GM21717 (cell line): ENCODE data around the gene DRC7.
"Not testable (repeated sequence)": the region's sequence is repeated elsewhere in the genome, so short reads cannot be mapped to it uniquely, and the experiment has no call there.

ENCODE experiments used
- ATAC-seq: cut with Tn5 transposase; IDR thresholded peaks from one replicate; pipeline ENCODE4 v1.9.1; 2021; ENCODE audit warnings: mild to moderate bottlenecking, moderate library complexity; ENCODE audit not compliant: unreplicated experiment

Gene DRC7

DNA sequence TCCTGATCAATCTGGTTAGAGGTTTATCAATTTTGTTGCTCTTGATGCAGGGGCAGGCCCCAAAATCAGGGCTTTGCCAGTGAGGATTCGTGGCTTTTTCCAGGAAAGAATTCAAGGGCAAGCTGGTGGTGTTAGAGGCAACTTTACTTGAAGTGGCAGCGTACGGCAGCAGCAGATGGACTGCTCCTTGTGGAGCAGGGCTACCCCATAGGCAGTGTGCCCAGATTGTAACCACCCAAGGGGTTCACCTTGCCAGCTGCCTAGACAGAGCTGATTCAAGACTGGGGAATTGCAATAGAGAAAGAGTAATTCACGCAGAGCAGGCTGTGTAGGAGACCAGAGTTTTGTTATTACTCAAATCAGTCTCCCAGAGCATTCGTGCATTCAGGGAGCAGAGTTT lies 16.7 kb downstream of the DRC7 start:
- no peak for ATAC-seq

DNA sequence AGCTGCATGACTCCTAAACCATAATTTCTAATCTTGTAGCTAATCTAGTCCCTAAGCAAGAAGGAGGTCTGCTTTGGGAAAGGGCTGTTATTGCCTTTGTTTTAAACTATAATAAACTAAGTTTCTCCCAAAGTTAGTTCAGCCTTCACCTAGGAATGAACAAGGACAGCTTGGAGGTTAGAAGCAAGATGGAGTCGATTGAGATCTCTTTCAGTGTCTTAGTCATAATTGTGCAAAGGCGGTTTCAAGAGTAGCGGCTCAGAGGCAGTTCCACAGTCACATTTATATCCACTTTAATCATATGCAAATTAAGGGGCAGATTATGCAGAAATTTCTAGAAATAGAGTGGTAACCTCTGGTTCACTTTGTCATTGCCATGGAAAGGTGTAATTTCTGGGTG lies 17.4 kb downstream of the DRC7 start:
- ATAC-seq: no peak

DNA sequence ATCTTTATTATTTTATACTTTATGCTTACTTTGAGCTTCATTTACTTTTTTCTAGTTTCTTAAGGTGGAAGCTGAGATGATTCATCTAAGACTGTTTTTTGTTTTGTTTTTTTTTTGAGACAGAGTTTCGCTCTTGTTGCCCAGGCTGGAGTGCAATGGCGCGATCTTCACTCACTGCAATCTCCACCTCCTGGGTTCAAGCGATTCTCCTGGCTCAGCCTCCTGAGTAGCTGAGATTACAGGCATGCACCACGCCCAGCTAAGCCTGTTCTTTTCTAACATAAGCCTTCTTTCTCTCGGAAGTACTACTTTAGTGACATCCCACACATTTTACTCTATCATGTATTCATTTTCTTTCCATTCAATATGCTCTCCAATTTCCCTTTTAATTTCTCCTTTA lies 18.0 kb downstream of the DRC7 start:
- not testable (repeated sequence) for ATAC-seq

DNA sequence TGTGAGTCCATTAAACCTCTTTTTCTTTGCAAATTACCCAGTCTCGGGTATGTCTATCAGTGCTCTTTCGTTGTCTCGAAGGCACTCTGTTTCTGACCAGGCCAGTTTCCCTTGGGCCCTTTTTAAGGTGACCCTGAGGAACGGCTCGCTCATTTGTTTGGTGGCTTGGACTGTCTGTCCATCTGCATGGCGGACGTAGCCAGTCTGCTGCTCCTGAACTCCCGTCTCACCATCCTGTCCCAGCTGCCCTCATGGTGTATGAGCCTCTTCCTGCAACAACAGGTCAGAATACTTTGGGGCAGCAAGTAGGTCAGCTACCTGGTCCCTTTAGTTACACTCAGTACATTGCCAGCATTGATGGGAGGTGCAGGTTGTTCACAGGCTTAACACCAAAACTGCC lies 19.0 kb downstream of the DRC7 start:
- no peak for ATAC-seq

DNA sequence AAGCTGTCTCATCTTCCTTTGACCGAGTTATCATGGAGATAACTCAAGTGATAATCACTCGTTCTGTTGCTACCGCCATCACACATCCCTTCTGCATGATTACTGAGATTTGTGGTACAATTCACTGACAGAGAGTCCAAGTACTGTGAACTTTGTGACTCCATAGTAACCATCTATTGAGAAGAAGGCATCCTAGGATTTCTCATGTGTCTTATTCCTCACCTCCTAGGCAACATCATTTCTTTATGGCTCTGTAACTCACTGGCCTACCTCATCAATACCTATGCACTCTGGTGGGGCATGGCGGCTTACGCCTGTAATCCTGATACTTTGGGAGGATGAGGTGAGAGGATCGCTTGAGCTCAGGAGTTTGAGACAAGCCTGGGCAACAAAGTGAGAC lies 19.4 kb downstream of the DRC7 start:
- ATAC-seq: no peak

DNA sequence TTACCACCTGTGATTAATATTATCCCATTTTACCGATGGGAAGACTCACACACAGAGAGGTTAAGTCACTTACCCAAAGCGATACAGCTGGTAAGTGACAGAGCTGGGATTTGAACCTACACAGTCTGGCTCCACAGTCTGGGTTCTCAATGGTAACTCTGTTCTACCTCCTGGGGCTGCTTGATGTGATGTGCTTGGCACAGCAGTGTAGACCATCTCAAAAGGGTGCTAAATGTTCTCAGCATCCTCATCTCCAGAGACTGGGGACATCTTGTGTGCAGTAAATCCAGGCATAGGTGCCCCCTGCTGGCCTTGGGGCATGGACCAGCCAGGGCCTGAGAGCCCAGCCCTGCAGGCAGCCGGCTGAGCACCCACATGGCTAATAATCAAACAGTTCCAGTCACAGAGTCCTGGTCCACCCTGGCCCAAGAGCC lies 25.6 kb downstream of the DRC7 start:
- no peak for ATAC-seq

DNA sequence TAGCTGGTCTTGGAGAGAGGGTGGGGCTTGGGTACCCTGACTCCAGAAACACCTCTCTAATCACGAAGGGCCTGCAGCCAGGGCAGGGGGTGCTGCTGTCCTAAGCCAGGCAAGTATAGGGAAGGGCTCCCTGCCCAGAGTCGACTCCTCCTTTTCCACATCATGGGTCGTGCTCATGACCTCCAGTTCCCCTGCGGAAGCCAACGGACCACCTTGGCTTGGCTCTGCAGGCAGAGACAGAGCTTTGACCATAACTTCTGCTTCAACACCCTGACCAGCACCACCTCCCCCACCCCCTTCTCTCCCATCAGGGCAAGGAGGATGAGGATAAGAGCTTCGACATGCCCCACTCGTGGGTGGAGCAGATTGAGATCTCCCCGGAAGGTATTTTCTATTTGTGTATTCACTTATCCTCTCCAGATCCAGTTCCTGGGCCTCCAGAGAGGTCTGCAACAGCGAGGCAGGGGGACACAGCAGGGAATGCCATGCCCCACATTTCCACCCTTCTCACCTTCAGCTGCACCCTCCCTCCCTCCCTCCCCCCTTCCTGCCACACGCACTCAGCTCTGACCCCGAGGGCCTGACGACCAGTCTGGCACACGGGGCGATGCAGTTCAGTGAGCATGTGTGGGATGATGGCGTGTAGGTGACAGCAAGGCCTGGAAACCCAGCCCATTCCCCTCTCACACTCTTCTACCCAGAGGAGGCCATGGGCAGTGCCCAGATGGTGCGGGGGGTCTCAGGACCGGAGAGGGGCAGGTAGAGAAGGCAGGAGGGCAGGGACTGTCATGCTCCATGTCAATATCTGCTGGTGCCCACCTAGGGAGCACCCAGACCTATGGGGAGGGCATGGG lies 27.0 kb downstream of the DRC7 start:
- no peak for ATAC-seq

DNA sequence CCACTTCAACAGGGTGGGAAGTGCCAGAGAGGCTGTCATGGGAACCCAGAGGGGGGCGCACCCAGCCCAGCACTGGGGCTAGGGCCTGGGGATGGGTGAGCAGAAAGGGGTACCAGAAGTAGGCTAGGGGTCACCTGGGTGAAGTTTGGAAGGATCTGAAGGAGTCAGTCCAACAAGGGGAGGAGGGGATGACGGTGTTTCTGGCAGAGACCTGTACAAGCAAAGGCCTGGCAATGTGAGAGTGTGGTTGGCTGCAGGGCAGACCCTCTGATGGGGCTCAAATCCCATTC lies 27.5 kb downstream of the DRC7 start:
- no peak for ATAC-seq

DNA sequence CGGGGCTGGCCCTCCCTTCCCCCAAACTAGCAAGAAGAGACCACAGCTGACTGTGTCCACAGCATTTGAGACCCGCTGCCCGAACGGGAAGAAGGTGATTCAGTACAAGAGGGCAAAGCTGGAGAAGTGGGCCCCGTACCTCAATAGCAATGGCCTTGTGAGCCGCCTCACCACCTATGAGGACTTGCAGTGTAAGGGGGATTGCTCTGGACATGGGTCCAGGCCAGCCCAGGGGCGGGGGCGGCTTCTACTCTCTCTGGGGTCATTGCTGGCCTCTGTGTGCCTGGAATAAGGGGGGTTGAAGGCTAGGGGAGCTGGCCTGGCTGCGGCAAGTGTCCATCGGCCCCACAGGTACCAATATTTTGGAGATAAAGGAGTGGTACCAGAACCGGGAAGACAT lies 28.0 kb downstream of the DRC7 start:
- ATAC-seq: no peak

DNA sequence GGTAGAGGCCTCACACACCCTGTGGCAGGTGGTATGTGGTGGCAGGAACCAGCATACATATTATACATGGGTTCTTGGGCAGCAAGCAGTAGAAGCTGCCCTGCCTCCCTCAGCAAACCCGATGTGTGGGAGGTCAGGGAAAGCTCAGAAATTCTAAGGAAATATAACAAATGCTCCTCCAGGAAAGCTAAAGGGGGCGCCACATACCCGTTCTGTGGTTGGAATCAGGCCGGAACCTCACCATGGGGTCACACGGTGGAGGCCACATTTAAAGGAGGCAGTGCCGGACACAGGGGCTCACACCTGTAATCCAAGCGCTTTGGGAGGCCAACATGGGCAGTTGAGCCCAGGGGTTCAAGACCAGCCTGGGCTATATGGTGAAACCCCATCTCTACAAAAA lies 28.6 kb downstream of the DRC7 start:
- no peak for ATAC-seq

DNA sequence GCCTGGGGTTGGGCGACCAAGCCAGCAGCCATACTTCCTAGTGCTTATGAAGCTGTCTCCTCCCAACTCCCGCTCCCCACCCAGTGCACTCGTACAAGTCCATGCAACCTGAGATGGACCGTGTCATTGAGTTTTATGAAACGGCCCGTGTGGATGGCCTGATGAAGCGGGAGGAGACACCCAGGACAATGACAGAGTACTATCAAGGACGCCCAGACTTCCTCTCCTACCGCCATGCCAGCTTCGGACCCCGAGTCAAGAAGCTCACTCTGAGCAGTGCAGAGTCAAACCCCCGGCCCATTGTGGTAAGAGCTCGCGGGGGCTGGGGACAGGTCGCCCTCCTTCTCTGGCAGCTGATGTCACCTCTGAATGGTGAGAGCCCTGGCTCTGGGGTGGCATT lies 29.9 kb downstream of the DRC7 start:
- no peak for ATAC-seq

DNA sequence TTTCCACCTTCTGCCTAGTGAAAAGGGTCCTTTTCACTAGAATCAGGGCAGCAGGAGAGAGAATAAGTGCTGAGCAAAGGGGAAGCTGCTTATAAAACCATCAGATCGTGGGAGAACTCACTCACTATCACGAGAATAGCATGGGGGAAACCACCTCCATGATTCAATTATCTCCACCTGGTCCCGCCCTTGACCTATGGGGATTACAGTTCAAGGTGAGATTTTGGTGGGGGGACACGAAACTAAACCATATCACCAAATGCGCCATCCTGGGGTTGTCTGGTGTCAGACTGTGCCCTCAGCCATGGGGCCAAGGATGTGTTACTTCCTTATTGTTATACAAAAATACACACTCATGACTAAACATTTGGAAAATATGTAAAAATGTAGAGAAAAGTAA lies 30.5 kb downstream of the DRC7 start:
- no peak for ATAC-seq

DNA sequence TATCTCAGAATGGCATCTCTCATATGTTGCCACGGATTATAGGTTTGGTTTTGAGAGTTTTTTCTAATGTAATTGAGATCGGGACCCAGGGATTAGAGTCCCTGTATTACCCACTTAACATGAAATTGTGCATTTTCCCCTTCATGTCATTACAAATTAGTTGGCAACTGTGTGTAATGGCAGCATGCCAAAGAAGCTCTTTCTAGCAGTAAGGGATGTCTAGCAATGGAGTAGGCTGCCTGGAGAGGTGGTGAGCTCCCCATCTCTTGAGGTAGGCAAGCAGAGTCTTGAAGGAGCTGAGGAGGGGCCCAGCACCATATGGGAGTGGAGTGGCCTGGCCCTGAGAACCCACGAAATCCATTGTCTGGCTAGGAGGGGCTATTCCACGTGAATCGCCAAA lies 30.9 kb downstream of the DRC7 start:
- ATAC-seq: no peak

DNA sequence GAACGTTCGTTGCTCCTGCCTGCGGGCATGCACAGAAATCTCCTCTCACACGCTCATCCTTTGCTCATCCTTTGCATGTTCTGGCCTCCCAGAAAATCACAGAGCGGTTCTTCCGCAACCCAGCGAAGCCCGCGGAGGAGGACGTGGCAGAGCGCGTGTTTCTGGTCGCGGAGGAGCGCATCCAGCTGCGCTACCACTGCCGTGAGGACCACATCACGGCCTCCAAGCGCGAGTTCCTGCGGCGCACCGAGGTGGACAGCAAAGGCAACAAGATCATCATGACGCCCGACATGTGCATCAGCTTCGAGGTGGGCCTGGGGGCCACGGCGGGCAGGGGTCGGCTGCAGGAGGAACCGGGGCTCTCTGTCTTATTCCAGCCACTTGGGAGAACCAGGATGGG lies 31.4 kb downstream of the DRC7 start:
- no peak for ATAC-seq

DNA sequence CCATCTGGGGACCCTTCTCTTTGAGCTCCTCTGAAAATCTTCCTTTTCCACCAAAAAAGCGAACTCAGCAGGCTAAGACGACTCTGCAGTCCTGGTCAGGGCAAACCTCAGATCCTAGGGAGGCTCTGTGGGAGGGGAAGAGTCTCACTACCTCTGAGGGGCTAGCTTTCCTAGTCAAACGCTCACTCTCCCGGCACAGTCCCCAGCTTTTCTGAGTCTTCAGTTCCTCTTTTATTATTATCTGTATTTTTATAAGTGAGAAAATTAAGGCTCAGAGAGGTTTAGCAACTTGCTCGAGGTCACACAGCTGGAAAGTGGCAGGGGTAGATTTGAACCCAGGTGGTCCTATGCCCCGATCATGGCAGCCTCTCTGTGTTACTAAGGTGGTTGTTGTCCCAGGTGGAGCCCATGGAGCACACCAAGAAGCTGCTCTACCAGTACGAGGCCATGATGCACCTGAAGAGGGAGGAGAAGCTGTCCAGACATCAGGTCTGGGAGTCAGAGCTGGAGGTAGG lies 31.9 kb downstream of the DRC7 start:
- no peak for ATAC-seq

DNA sequence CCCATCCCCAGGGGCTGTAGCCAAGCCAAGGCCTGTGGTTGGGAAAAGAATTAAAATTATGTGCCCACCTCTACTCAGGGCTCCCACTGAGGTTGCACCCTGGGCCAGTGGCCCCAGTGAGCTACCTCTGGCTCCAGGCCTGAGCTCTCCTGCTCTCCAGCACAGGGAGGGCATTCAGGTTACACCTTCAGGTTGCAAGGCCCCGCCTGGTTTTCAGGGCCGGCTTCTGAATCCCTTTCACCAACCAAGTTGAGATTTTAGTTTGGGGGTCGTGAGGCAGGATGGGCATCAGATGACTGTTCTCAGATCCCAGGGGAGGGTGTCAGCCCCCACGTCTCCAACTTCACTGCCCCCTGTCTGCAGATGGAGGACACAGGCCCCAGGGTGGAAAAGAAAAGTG lies 33.0 kb downstream of the DRC7 start:
- no peak for ATAC-seq

DNA sequence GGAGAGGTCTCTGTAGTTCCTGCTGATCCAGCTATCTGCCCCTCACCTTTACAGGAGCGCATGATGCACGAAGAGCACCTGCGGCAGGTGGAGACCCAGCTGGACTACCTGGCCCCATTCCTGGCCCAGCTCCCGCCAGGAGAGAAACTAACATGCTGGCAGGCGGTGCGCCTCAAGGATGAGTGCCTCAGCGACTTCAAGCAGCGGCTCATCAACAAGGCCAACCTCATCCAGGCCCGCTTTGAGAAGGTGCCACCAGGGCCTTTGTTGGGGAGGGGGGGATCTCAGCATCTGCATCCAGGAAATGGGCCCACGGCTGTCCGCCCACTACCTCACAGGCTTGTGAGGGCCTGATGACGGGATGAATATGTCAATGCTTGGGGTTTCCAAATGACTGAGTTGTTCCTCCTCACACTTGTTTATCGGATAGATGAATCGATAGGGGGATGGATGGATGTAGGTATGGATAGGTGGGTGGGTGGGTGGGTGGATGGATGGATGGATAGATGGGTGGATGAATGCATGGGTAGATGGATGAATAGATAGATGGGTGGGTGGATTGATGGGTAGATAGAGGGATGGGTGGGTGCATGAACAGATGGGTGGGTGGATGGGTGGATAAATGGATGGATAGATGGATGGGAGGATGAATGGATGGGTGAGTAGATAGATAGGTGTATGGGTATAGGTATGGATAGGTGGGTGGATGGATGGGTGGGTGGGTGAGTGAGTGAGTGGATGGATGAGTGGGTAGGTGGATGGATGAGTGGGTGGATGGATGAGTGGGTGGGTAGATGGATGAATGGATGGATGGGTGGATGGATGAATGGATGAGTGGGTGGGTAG lies 34.0 kb downstream of the DRC7 start:
- no peak for ATAC-seq

DNA sequence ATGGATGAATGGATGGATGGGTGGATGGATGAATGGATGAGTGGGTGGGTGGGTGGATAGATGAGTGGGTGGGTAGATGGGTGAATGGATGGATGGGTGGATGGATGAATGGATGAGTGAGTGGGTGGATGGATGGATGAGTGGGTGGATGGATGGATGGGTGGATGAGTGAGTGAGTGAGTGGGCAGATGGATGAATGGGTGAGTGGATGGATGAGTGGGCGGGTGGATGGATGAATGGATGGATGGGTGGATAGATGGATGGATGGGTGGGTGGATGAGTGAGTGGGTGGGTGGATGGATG lies 34.5 kb downstream of the DRC7 start:
- no peak for ATAC-seq

DNA sequence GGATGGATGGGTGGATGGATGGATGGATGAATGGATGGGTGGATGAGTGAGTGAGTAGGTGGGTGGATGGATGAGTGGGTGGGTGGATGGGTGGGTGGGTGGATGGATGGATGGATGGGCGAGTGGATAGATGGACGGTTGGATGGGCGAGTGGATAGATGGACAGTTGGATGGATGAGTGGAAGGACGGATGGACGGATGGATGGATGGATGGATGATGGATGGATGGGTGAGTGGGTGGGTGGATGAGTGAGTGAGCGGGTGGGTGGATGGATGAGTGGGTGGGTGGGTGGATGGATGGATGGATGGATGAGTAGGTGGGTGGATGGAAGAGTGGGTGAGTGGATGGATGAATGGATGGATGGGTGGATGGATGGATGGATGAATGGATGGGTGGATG lies 35.2 kb downstream of the DRC7 start:
- not testable (repeated sequence) for ATAC-seq

DNA sequence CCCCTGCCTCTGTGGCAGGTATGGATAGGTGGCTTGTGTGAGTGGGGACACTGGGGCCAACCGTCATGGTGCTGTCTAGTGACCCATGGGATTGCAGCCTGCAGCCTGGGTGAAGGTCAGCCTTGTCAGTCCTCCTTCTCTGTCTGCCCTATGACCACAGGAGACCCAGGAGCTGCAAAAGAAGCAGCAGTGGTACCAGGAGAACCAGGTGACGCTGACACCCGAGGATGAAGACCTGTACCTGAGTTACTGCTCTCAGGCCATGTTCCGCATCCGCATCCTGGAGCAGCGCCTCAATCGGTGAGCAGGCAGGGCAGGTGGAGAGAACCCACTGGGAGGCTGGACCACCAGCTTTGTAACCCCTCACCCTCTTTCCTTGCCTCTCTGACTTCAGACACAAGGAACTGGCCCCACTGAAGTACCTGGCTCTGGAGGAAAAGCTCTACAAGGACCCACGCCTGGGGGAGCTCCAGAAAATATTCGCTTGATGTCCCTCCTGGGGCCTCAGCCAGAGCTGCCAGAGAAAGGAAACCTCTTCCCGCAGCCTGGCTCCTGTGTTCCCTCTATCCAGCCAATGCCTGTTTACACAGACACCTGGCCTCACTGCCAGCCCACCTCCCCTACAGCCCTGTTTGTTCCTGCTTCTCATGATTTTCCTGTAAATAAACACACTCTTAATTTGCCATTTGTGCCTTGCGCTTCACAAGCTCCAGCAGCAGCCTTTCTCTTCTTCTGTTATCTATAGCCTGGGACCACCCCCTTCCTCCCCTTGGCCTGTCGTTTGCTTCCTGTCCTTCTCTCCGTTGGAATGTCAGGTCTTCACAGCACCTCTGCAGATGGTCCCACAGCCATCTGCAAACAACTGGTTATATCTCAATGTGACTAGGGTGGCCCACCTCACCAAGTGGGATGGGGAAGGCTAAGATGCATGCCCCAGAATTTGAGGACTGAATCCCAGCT lies 36.4 kb downstream of the DRC7 start:
- ATAC-seq: no peak

DNA sequence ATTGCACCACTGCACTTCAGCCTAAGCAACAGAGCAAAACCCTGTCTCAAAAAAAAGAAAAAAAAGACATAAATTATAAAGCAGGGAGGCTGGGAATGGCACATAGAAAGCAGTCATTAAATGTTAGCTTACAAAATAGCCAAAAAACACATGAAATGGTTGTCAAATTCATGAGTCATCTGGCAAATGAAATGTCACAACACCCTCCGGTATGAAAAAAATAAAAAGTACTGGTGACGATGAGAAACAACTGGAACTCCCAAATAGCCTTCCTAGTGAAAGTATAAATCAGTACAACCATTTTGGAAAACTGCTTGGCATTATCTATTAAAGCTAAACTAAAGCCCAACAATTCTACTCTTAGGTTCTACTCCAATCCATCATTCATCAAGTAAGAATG lies 37.4 kb downstream of the DRC7 start:
- no peak for ATAC-seq
